H9 (cell line): ENCODE results near the gene BOD1. TPM values are rescaled to one million over a fixed set of nuclear protein-coding genes. Genes with fewer than 3 reads are reported as not detected.

Experiments
- DNase-seq: peaks from one replicate; pipeline ENCODE4 v3.0.0-alpha.2; 2017
- H2AFZ ChIP-seq: one replicate; pipeline ENCODE4 v1.6.1; 2013; ENCODE audit warnings: mild to moderate bottlenecking, low read length, control low read depth, moderate library complexity
- H2AK5ac ChIP-seq: 2 replicates; pipeline ENCODE4 v1.6.1; 2013; ENCODE audit warnings: low read length, control low read depth, mixed read lengths; ENCODE audit not compliant: insufficient read length
- H2BK120ac ChIP-seq: one replicate; pipeline ENCODE4 v1.6.1; 2013; ENCODE audit warnings: low read depth, mild to moderate bottlenecking, low read length, control low read depth, inconsistent platforms; ENCODE audit not compliant: poor library complexity, severe bottlenecking
- H2BK12ac ChIP-seq: 2 replicates; pipeline ENCODE4 v1.6.1; 2013; ENCODE audit warnings: low read length, control low read depth, mixed read lengths, low read depth; ENCODE audit not compliant: insufficient read length
- H2BK15ac ChIP-seq: 2 replicates; pipeline ENCODE4 v1.6.1; 2013; ENCODE audit warnings: low read depth, low read length, control low read depth
- H2BK20ac ChIP-seq: one replicate; pipeline ENCODE4 v1.6.1; 2013; ENCODE audit warnings: low read depth, mild to moderate bottlenecking, low read length, control low read depth, inconsistent platforms; ENCODE audit not compliant: poor library complexity, severe bottlenecking
- H2BK5ac ChIP-seq: 2 replicates; pipeline ENCODE4 v1.6.1; 2013; ENCODE audit warnings: low read length, control low read depth, mixed read lengths; ENCODE audit not compliant: insufficient read length
- H3K14ac ChIP-seq: 2 replicates; pipeline ENCODE4 v1.6.1; 2013; ENCODE audit warnings: low read length, control low read depth; ENCODE audit not compliant: insufficient read depth
- H3K18ac ChIP-seq: 2 replicates; pipeline ENCODE4 v1.6.1; 2013; ENCODE audit warnings: low read depth, mild to moderate bottlenecking, mixed read lengths, low read length, control low read depth; ENCODE audit not compliant: insufficient read length
- H3K23ac ChIP-seq: 2 replicates; pipeline ENCODE4 v1.6.1; 2013; ENCODE audit warnings: low read length, control low read depth, mixed read lengths, low read depth; ENCODE audit not compliant: insufficient read length
- H3K23me2 ChIP-seq: 2 replicates; pipeline ENCODE4 v1.6.1; 2013; ENCODE audit warnings: low read depth, mild to moderate bottlenecking, mixed read lengths, low read length, control low read depth; ENCODE audit not compliant: insufficient read length, poor library complexity, severe bottlenecking
- H3K27ac ChIP-seq: 2 replicates; pipeline ENCODE4 v1.5.1; 2013; ENCODE audit warnings: low read length, control low read depth, mixed read lengths, low read depth; ENCODE audit not compliant: insufficient read length
- H3K27me3 ChIP-seq: 2 replicates; pipeline ENCODE4 v1.6.1; 2013; ENCODE audit warnings: low read length, control low read depth, inconsistent platforms; ENCODE audit not compliant: insufficient read depth
- H3K4ac ChIP-seq: 2 replicates; pipeline ENCODE4 v1.6.1; 2013; ENCODE audit warnings: low read depth, mild to moderate bottlenecking, control low read depth, inconsistent platforms, low read length, moderate library complexity
- H3K4me1 ChIP-seq: 2 replicates; pipeline ENCODE4 v1.6.1; 2013; ENCODE audit warnings: low read length, control low read depth, inconsistent platforms; ENCODE audit not compliant: insufficient read depth
- H3K4me2 ChIP-seq: 2 replicates; pipeline ENCODE4 v1.6.1; 2013; ENCODE audit warnings: low read length, control low read depth, mixed read lengths; ENCODE audit not compliant: insufficient read length, insufficient read depth
- H3K56ac ChIP-seq: 2 replicates; pipeline ENCODE4 v1.6.1; 2013; ENCODE audit warnings: low read depth, mild to moderate bottlenecking, mixed read lengths, low read length, control low read depth; ENCODE audit not compliant: insufficient read length
- H3K79me1 ChIP-seq: 2 replicates; pipeline ENCODE4 v1.6.1; 2013; ENCODE audit warnings: low read depth, mild to moderate bottlenecking, moderate library complexity, low read length, control low read depth, inconsistent platforms; ENCODE audit not compliant: insufficient read depth, poor library complexity, severe bottlenecking
- H3K79me2 ChIP-seq: 2 replicates; pipeline ENCODE4 v1.6.1; 2013; ENCODE audit warnings: low read length, control low read depth, inconsistent platforms; ENCODE audit not compliant: insufficient read depth
- H3K9ac ChIP-seq: 2 replicates; pipeline ENCODE4 v1.6.1; 2013; ENCODE audit warnings: low read length, control low read depth, mixed read lengths; ENCODE audit not compliant: insufficient read length; ENCODE audit errors: extremely low read depth
- H3K9me3 ChIP-seq: one replicate; pipeline ENCODE4 v1.6.1; 2013; ENCODE audit warnings: low read depth, low read length, inconsistent platforms; ENCODE audit not compliant: control insufficient read depth
- H3T11ph ChIP-seq: one replicate; pipeline ENCODE4 v1.6.1; 2013; ENCODE audit warnings: mild to moderate bottlenecking, low read length, control low read depth, inconsistent platforms
- H4K20me1 ChIP-seq: one replicate; pipeline ENCODE4 v1.6.1; 2013; ENCODE audit not compliant: control insufficient read depth, insufficient read length, insufficient read depth
- H4K5ac ChIP-seq: 2 replicates; pipeline ENCODE4 v1.6.1; 2013; ENCODE audit warnings: low read depth, mild to moderate bottlenecking, mixed read lengths, low read length, control low read depth; ENCODE audit not compliant: insufficient read length
- H4K8ac ChIP-seq: replicated peaks from 2 replicates; pipeline ENCODE4 v1.6.1; 2013; ENCODE audit warnings: low read length, control low read depth, mixed read lengths, low read depth; ENCODE audit not compliant: insufficient read length
- H4K91ac ChIP-seq: 2 replicates; pipeline ENCODE4 v1.6.1; 2013; ENCODE audit warnings: low read depth, mild to moderate bottlenecking, moderate library complexity, mixed read lengths, low read length, control low read depth; ENCODE audit not compliant: insufficient read length
- H3K27ac Mint-ChIP-seq, 3 experiments: 2 replicates in 2 of 3; 3 replicates in 1 of 3; pipeline ENCODE4 v1.8.0; 2020 to 2021; ENCODE audit warnings: mixed read lengths in 3 of 3, mild to moderate bottlenecking in 1 of 3, moderate library complexity in 1 of 3
- H3K27me3 Mint-ChIP-seq: 2 replicates; pipeline ENCODE4 v1.8.0; 2021; ENCODE audit warnings: low read depth, mild to moderate bottlenecking, moderate library complexity, mixed read lengths
- H3K36me3 Mint-ChIP-seq, 3 experiments: 2 replicates in 2 of 3; 3 replicates in 1 of 3; pipeline ENCODE4 v1.8.0; 2020 to 2021; ENCODE audit warnings: low read depth in 3 of 3, mixed read lengths in 3 of 3; ENCODE audit not compliant: insufficient read depth in 1 of 3
- H3K4me1 Mint-ChIP-seq, 2 experiments: 2 replicates each; pipeline ENCODE4 v1.8.0; 2020; ENCODE audit warnings: mixed read lengths in 2 of 2
- H3K4me3 Mint-ChIP-seq, 2 experiments: 2 replicates in 1 of 2; 3 replicates in 1 of 2; pipeline ENCODE4 v1.8.0; 2020 to 2021; ENCODE audit warnings: mild to moderate bottlenecking in 2 of 2, mixed read lengths in 2 of 2, moderate library complexity in 1 of 2
- H3K9me3 Mint-ChIP-seq, 2 experiments: 2 replicates in 1 of 2; 3 replicates in 1 of 2; pipeline ENCODE4 v1.8.0; 2020; ENCODE audit warnings: mild to moderate bottlenecking in 2 of 2, mixed read lengths in 2 of 2, moderate library complexity in 1 of 2
- WGBS: extraction: QIAGEN DNeasy Blood & Tissue Kit; methylation state at CpG from one replicate; pipeline ENCODE4 v1.1.7; 2013; ENCODE audit warnings: missing lambda C conversion rate, low lambda C conversion rate, mixed read lengths; ENCODE audit not compliant: insufficient read length; ENCODE audit errors: extremely low coverage; 5-methylcytosine and 5-hydroxymethylcytosine counted together
- total RNA-seq: library from RNA; stranded (reverse); gene quantifications from 2 replicates; pipeline ENCODE4 v1.2.1, GENCODE V29; 2021
- TF ChIP-seq, protein P1 (sequence below): fragments of 200-600 bp; sonication (generic); conservative IDR thresholded peaks from 3 replicates; pipeline ENCODE4 v1.8.0; 2021; ENCODE audit warnings: antibody characterized with exemption, mild to moderate bottlenecking

BOD1 gene
- total RNA-seq, 1 experiment from 2014 or later: 121 TPM

DNA sequence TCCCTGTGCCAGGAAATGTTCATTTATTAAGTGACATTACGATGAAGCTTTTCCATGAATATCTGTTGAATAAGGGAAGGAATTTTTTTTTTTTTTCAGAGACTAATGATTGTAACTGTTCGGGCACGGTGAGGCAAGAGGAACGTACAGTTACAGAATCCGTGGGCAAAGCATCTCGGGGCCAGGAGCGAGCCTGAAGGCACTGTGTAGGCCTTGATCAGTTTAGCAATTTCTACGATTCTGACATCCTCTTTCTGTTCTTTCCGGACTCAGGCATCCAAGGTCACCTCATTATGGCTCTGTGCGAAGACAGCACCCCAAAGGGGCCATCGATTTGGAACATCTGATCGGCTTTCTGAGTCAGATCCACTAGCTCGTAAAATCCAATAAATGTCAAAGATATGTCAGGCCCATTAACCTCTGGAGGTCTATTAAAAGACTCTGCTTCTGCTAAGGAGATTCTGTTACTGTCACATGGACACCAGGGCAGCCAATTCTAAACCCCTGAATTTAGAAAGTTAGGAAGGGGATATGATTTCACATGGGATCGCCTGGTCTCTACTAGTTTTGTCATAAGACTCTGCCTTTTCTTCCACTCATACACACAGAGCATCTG is 41.4 kb upstream of the BOD1 start:
- Histone ChIP-seq H3K79me1 (no peaks in the 10 kb centered on the region), H3K23ac (no peak overlapping the region), H2BK15ac (no peak overlapping the region), H2BK120ac (no peak overlapping the region), H3K9ac (no peak overlapping the region), H4K91ac (no peak overlapping the region), H3K4ac (no peak overlapping the region), H3K79me2 (no peaks in the 10 kb centered on the region), H3K23me2 (no peaks in the 10 kb centered on the region), H3K4me1 (no peaks in the 10 kb centered on the region), H2BK20ac (no peak overlapping the region), H2AFZ (no peak overlapping the region), H3K56ac (no peak overlapping the region), H4K8ac (no peak overlapping the region), H2BK12ac (no peak overlapping the region), H3K9me3 (no peaks in the 10 kb centered on the region), H4K5ac (no peak overlapping the region), H3T11ph (no peak overlapping the region), H3K27me3 (no peaks in the 10 kb centered on the region), H3K14ac (no peak overlapping the region), H2BK5ac (no peak overlapping the region), H3K4me2 (no peak overlapping the region), H4K20me1 (no peaks in the 10 kb centered on the region), H3K27ac (no peak overlapping the region), H3K18ac (no peak overlapping the region), H2AK5ac (no peak overlapping the region)
- WGBS: no CpG with 5 or more reads among the region's 14 CpGs
- Mint-ChIP-seq H3K9me3 (peaks cover 20 to 29% of the 10 kb centered on the region in 2 experiments), H3K36me3 (peaks cover 9 to 19% (median 10%) of the 10 kb centered on the region in 3 experiments), H3K4me1 (peaks cover 41% of the 10 kb centered on the region in 2 experiments), H3K27me3 (peaks cover 3% of the 10 kb centered on the region), H3K27ac (no peak overlapping the region), H3K4me3 (no peak overlapping the region)
- TF ChIP-seq, protein P1, sequence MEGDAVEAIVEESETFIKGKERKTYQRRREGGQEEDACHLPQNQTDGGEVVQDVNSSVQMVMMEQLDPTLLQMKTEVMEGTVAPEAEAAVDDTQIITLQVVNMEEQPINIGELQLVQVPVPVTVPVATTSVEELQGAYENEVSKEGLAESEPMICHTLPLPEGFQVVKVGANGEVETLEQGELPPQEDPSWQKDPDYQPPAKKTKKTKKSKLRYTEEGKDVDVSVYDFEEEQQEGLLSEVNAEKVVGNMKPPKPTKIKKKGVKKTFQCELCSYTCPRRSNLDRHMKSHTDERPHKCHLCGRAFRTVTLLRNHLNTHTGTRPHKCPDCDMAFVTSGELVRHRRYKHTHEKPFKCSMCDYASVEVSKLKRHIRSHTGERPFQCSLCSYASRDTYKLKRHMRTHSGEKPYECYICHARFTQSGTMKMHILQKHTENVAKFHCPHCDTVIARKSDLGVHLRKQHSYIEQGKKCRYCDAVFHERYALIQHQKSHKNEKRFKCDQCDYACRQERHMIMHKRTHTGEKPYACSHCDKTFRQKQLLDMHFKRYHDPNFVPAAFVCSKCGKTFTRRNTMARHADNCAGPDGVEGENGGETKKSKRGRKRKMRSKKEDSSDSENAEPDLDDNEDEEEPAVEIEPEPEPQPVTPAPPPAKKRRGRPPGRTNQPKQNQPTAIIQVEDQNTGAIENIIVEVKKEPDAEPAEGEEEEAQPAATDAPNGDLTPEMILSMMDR: no peak
- no peak for DNase-seq
